ENCODE results near the gene UNC5C. TPM values are rescaled to one million over a fixed set of nuclear protein-coding genes. Genes with fewer than 3 reads are reported as not detected.

The UNC5C gene
- total RNA-seq, 1 donor from 2014 or later = 2.0 TPM

GRCh38 chr4:95118497-95118896, 430.3 kb downstream of the UNC5C start:
- Histone ChIP-seq H3K4me1 (no peaks in the 10 kb centered on the region), H3K27ac (replicated peaks) (no peak overlapping the region), H3K27me3 (ENCODE audit: low read depth) (no peaks in the 10 kb centered on the region), H3K9me3 (replicated peaks) (no peaks in the 10 kb centered on the region), H3K4me3 (no peak overlapping the region), H3K36me3 (no peaks in the 10 kb centered on the region)
- TF ChIP-seq CTCF (IDR thresholded peaks at IDR 0.05; ENCODE audit: borderline replicate concordance) = no peak
- DNase-seq = no peak
- intact Hi-C loops (cut with micrococcal nuclease) = no loop called here

DNA sequence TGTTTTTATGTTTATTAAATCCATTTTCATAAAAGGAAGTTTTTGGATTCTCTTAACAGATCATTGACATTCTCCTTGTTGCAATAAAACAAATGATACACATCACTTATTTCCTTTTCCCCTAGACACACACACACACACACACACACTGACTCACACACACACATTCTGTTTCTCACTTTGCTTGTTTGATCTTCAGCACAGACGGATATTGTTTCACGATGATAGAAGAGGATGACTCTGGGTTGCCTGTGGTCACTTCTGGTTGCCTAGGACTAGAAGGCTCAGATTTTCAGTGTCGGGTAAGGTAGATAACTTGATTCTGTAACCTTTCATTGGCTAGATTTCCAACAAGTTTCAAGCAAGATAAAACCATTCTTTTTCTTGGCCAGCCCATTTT, 434.3 kb downstream of the UNC5C start:
- no peaks in the 10 kb centered on the region for H3K36me3 ChIP-seq
- H3K27ac ChIP-seq (replicated peaks) = no peak overlapping the region
- H3K9me3 ChIP-seq (replicated peaks) = no peaks in the 10 kb centered on the region
- no peak overlapping the region for H3K4me3 ChIP-seq
- DNase-seq = no peak
- no peaks in the 10 kb centered on the region for H3K4me1 ChIP-seq
- no peak for TF ChIP-seq CTCF (IDR thresholded peaks at IDR 0.05; ENCODE audit: borderline replicate concordance)
- intact Hi-C loops (cut with micrococcal nuclease) = no loop called here
- no peaks in the 10 kb centered on the region for H3K27me3 ChIP-seq (ENCODE audit: low read depth)

Measured in left ventricle myocardium inferior (tissue), 1 donor.